GM12864 (cell line): Measurements from ENCODE around the gene SAE1.

Source experiments
- DNase-seq: peaks from one replicate; pipeline ENCODE4 v3.0.0-alpha.2; 2011; ENCODE audit warnings: low read depth
- H3K4me3 ChIP-seq: 2 replicates; pipeline ENCODE4 v1.5.1; 2011; ENCODE audit warnings: mild to moderate bottlenecking, low read depth, low read length, control low read depth
- TF ChIP-seq, protein P1 (sequence below): IDR thresholded peaks from 2 replicates; pipeline ENCODE4 v1.5.1; 2011; ENCODE audit warnings: low read depth, mild to moderate bottlenecking, moderate library complexity, low read length, control low read depth, inconsistent platforms; ENCODE audit errors: missing control alignments

Gene SAE1

DNA sequence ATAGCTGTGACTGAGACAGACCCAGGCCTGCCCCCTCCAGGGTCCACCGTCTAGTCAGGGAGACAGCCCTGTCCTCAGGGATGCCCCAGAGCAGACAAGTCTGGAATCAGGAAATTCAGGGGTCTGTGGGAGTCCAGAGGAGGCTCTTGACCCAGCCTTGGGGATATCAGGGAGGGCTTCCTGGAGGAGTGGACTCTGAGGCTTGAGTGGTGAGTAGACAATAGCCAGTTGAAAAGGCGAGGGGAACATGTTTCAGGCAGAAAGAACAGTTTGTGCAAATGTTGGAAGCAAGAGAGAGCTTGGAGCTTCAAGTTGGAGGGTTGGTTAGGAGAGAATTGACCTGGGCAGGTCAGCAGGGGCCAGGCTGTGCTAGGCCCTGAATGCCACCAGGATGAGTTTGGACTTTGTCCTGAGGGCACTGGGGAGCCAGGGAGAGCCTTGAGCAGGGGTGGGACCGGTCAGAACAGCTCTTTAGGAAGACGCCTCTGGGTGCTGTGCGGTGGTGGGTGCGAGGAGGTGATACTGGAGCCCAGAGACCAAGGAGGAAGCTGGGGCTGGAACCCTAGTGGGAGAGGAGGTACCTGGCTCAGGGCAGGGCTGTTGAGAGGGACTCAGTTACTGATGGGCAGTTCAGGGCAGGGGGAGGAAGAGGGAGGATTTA is 128.4 kb downstream of the SAE1 start:
- DNase-seq, result no peak
- H3K4me3 ChIP-seq, result no peak overlapping the region
- TF ChIP-seq, protein P1, sequence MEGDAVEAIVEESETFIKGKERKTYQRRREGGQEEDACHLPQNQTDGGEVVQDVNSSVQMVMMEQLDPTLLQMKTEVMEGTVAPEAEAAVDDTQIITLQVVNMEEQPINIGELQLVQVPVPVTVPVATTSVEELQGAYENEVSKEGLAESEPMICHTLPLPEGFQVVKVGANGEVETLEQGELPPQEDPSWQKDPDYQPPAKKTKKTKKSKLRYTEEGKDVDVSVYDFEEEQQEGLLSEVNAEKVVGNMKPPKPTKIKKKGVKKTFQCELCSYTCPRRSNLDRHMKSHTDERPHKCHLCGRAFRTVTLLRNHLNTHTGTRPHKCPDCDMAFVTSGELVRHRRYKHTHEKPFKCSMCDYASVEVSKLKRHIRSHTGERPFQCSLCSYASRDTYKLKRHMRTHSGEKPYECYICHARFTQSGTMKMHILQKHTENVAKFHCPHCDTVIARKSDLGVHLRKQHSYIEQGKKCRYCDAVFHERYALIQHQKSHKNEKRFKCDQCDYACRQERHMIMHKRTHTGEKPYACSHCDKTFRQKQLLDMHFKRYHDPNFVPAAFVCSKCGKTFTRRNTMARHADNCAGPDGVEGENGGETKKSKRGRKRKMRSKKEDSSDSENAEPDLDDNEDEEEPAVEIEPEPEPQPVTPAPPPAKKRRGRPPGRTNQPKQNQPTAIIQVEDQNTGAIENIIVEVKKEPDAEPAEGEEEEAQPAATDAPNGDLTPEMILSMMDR, result no peak
